Measurements from ENCODE around the gene PHOSPHO1. TPM values are rescaled to one million over a fixed set of nuclear protein-coding genes. Genes with fewer than 3 reads are reported as not detected.

PHOSPHO1 gene
- total RNA-seq, 2 donors from 2014 or later, result 0.95 TPM; not detected in 1

GRCh38 chr17:49242813-49243212 lies 12.2 kb upstream of the PHOSPHO1 start:
- H3K27ac ChIP-seq, result no peak overlapping the region
- H3K9me3 ChIP-seq, result no peaks in the 10 kb centered on the region
- no peak for TF ChIP-seq CTCF (IDR thresholded peaks at IDR 0.05)
- no peaks in the 10 kb centered on the region for H3K4me1 ChIP-seq (ENCODE audit: control insufficient read depth in 1 of 2, low read depth in 2 of 2)
- H3K4me3 ChIP-seq, result no peak overlapping the region
- H3K36me3 ChIP-seq, result no peaks in the 10 kb centered on the region
- DNase-seq (ENCODE audit: low spot score) (no peak), ATAC-seq (ENCODE audit: insufficient number of reproducible peaks, low FRiP score, low read depth) (no peak)
- no peaks in the 10 kb centered on the region for H3K27me3 ChIP-seq (replicated peaks; ENCODE audit: insufficient read depth)

- Histone ChIP-seq H3K36me3 (no peaks in the 10 kb centered on the region), H3K9me3 (no peaks in the 10 kb centered on the region), H3K27me3 (replicated peaks; ENCODE audit: insufficient read depth) (no peaks in the 10 kb centered on the region), H3K27ac (no peak overlapping the region), H3K4me3 (no peak overlapping the region), H3K4me1 (ENCODE audit: control insufficient read depth in 1 of 2, low read depth in 2 of 2) (no peaks in the 10 kb centered on the region)
- no peak for DNase-seq (ENCODE audit: low spot score)
- ATAC-seq (ENCODE audit: insufficient number of reproducible peaks, low FRiP score, low read depth), result no peak
- TF ChIP-seq CTCF (IDR thresholded peaks at IDR 0.05), result no peak
These were observed 11.3 kb upstream of the PHOSPHO1 start for GRCh38 chr17:49241692-49242397.

- ATAC-seq (ENCODE audit: insufficient number of reproducible peaks, low FRiP score, low read depth) (no peak), DNase-seq (ENCODE audit: low spot score) (no peak)
- H3K4me3 ChIP-seq, result no peak overlapping the region
- H3K36me3 ChIP-seq, result no peaks in the 10 kb centered on the region
- TF ChIP-seq CTCF (IDR thresholded peaks at IDR 0.05), result no peak
- H3K9me3 ChIP-seq, result no peaks in the 10 kb centered on the region
- H3K4me1 ChIP-seq (ENCODE audit: control insufficient read depth in 1 of 2, low read depth in 2 of 2), result no peaks in the 10 kb centered on the region
- H3K27ac ChIP-seq, result no peak overlapping the region
- H3K27me3 ChIP-seq (replicated peaks; ENCODE audit: insufficient read depth), result no peaks in the 10 kb centered on the region
These were observed 10.5 kb upstream of the PHOSPHO1 start for GRCh38 chr17:49241040-49241439.

- Histone ChIP-seq H3K9me3 (no peaks in the 10 kb centered on the region), H3K4me1 (ENCODE audit: control insufficient read depth in 1 of 2, low read depth in 2 of 2) (no peaks in the 10 kb centered on the region), H3K36me3 (no peaks in the 10 kb centered on the region), H3K27ac (no peak overlapping the region), H3K27me3 (replicated peaks; ENCODE audit: insufficient read depth) (no peaks in the 10 kb centered on the region), H3K4me3 (no peak overlapping the region)
- DNase-seq (ENCODE audit: low spot score) (no peak), ATAC-seq (ENCODE audit: insufficient number of reproducible peaks, low FRiP score, low read depth) (no peak)
- no peak for TF ChIP-seq CTCF (IDR thresholded peaks at IDR 0.05)
These were observed 10.0 kb upstream of the PHOSPHO1 start for GRCh38 chr17:49240619-49241018.

- H3K27me3 ChIP-seq (replicated peaks; ENCODE audit: insufficient read depth), result no peaks in the 10 kb centered on the region
- ATAC-seq (ENCODE audit: insufficient number of reproducible peaks, low FRiP score, low read depth) (no peak), DNase-seq (ENCODE audit: low spot score) (no peak)
- no peaks in the 10 kb centered on the region for H3K4me1 ChIP-seq (ENCODE audit: control insufficient read depth in 1 of 2, low read depth in 2 of 2)
- no peak overlapping the region for H3K4me3 ChIP-seq
- H3K36me3 ChIP-seq, result no peaks in the 10 kb centered on the region
- H3K9me3 ChIP-seq, result no peaks in the 10 kb centered on the region
- no peak for TF ChIP-seq CTCF (IDR thresholded peaks at IDR 0.05)
- H3K27ac ChIP-seq, result no peak overlapping the region
These were observed 9.4 kb upstream of the PHOSPHO1 start for GRCh38 chr17:49239963-49240362.
